Measurements from ENCODE around the gene PTMS. TPM values are rescaled to one million over a fixed set of nuclear protein-coding genes. Genes with fewer than 3 reads are reported as not detected.

PTMS gene
- total and polyA plus RNA-seq, 10 of the 15 experiments (the other 5 are each of a cell fraction or from before 2014, with no cell fraction given): 2.1 to 127 (median 29.8) TPM

DNA sequence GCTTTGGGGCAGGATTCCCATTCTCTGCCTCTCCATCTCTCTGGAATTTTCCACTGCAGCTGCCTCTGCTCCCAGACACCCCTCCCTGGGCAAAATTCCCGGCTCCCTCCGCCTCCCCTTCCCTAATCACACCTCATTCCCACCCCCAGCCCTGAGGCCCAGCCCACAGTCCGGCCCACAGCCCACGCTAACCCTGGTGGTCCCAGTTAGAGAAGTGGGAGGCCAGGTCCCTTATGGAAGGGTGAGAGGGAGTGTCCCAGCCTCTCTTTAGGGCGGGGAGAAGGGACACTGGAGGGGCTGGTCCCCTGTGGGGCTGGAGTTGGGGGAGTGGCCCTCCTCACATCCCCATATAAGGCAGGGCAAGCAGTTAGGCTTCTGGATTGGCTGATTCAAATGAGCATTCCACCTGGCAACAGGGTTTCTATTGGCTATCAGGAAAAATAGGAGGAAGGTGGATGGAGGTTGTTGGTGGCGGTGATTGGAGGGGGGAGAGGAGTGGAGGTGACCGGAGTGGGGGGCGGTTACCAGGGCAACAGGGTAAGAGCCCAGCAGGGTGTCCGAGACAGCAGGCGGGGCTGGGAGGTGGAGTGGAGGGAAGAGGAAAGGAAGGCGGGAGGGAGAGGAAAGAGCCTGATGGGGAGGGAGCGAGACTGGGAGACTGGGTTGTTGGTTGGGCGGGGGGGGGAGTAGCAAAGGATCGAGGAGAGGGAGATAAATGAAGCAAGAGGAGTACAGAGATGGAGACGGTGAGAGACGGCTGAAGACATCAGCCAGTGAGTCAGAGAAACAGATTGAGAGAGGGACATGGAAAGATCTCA, 1.9 kb upstream of the PTMS start (continued):
- TF ChIP-seq SP1 (IDR thresholded peaks at IDR 0.05; ENCODE audit: low read depth, low read length) (peak; percentile 84), BRCA1 (IDR thresholded peaks at IDR 0.05; ENCODE audit: low read depth, low read length) (no peak), CEBPB (IDR thresholded peaks at IDR 0.05; ENCODE audit: borderline replicate concordance in 1 of 2, low read depth in 2 of 2, low read length in 2 of 2) (peak in 1 of 2 experiments; percentile 68; a peak in 1 of 4 replicates), PRDM15 (CRISPR knock-in tag; IDR thresholded peaks at IDR 0.05) (no peak), NFYB (IDR thresholded peaks at IDR 0.05; ENCODE audit: insufficient read depth, low read depth, low read length) (peak; percentile 75; the same call in 1 of the 2 replicates), CHD2 (IDR thresholded peaks at IDR 0.05; ENCODE audit: borderline replicate concordance, low read depth, low read length) (peak; percentile 63; the same call in 1 of the 2 replicates), BHLHE40 (IDR thresholded peaks at IDR 0.05; ENCODE audit: borderline replicate concordance in 1 of 2, low read depth in 2 of 2, low read length in 1 of 2) (peak; percentile 44 to 65; a peak in 3 of 4 replicates), MEF2A (IDR thresholded peaks at IDR 0.05; ENCODE audit: insufficient read depth, low read depth, low read length) (no peak), EED (IDR thresholded peaks at IDR 0.05; ENCODE audit: low read depth) (no peak), NBN (IDR thresholded peaks at IDR 0.05) (peak; percentile 75), MYB (IDR thresholded peaks at IDR 0.05; ENCODE audit: borderline replicate concordance, low read depth, low read length) (no peak), BACH1 (IDR thresholded peaks at IDR 0.05; ENCODE audit: borderline replicate concordance) (no peak), CBFB (IDR thresholded peaks at IDR 0.05; ENCODE audit: low read depth) (no peak), CREB1 (IDR thresholded peaks at IDR 0.05; ENCODE audit: low read depth) (peak; percentile 66), RELB (IDR thresholded peaks at IDR 0.05; ENCODE audit: low read depth) (peak; percentile 17; the same call in 1 of the 2 replicates), FOS (IDR thresholded peaks at IDR 0.05; ENCODE audit: borderline replicate concordance, extremely low read depth, insufficient read length) (peak; percentile 59), BCL11A (IDR thresholded peaks at IDR 0.05; ENCODE audit: low read depth, low read length) (no peak), IRF3 (IDR thresholded peaks at IDR 0.05) (peak; percentile 70; the same call in 1 of the 2 replicates), STAT3 (IDR thresholded peaks at IDR 0.05; ENCODE audit: low read depth, low read length) (no peak)
- TF ChIP-seq, protein P1, sequence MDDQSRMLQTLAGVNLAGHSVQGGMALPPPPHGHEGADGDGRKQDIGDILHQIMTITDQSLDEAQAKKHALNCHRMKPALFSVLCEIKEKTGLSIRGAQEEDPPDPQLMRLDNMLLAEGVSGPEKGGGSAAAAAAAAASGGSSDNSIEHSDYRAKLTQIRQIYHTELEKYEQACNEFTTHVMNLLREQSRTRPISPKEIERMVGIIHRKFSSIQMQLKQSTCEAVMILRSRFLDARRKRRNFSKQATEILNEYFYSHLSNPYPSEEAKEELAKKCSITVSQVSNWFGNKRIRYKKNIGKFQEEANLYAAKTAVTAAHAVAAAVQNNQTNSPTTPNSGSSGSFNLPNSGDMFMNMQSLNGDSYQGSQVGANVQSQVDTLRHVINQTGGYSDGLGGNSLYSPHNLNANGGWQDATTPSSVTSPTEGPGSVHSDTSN (IDR thresholded peaks at IDR 0.05; ENCODE audit: insufficient replicate concordance, low read depth, low read length): no peak
- TF ChIP-seq, protein P2, sequence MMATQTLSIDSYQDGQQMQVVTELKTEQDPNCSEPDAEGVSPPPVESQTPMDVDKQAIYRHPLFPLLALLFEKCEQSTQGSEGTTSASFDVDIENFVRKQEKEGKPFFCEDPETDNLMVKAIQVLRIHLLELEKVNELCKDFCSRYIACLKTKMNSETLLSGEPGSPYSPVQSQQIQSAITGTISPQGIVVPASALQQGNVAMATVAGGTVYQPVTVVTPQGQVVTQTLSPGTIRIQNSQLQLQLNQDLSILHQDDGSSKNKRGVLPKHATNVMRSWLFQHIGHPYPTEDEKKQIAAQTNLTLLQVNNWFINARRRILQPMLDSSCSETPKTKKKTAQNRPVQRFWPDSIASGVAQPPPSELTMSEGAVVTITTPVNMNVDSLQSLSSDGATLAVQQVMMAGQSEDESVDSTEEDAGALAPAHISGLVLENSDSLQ (IDR thresholded peaks at IDR 0.05): 0 out of 2 replicates have a peak, but pooled peaks have one; percentile 13
